ENCODE results near the gene MGAT4A.
A peak's percentile ranks its signal among the peaks of the same experiment; 100 is the strongest.

MGAT4A gene

GRCh38 chr2:98731041-98731893 lies at the start of gene MGAT4A:
Gene MGAT4A, minus strand, starts transcription at chr2:98731132. Its CDS starts 4,800 bp downstream, at chr2:98726332.
- DNase-seq: peak; percentile 51 to 84 (median 65)

- no peak for DNase-seq
Observed at GRCh38 chr2:98778741-98779483, 48.0 kb upstream of the MGAT4A start.

GRCh38 chr2:98778151-98778550 lies 47.2 kb upstream of the MGAT4A start:
- no peak for DNase-seq

GRCh38 chr2:98777710-98778109 lies 46.8 kb upstream of the MGAT4A start:
- DNase-seq: no peak

GRCh38 chr2:98777076-98777475 lies 46.1 kb upstream of the MGAT4A start:
- no peak for DNase-seq

- DNase-seq: no peak
Observed at GRCh38 chr2:98776136-98776535, 45.2 kb upstream of the MGAT4A start.

- no peak for DNase-seq
Observed at GRCh38 chr2:98775146-98775986, 44.4 kb upstream of the MGAT4A start.

- DNase-seq: no peak
Observed at GRCh38 chr2:98773907-98774306, 43.0 kb upstream of the MGAT4A start.

- DNase-seq: no peak
Observed at GRCh38 chr2:98773169-98773568, 42.2 kb upstream of the MGAT4A start.

GRCh38 chr2:98772536-98772935 lies 41.6 kb upstream of the MGAT4A start:
- no peak for DNase-seq

GRCh38 chr2:98771721-98772524 lies 41.0 kb upstream of the MGAT4A start:
- peak in 2 of 4 experiments; percentile 44 to 63 for DNase-seq

- DNase-seq: no peak
Observed at GRCh38 chr2:98771264-98771663, 40.3 kb upstream of the MGAT4A start.

GRCh38 chr2:98769784-98770183 lies 38.9 kb upstream of the MGAT4A start:
- no peak for DNase-seq

GRCh38 chr2:98769114-98769476 lies 38.2 kb upstream of the MGAT4A start:
- DNase-seq: no peak

GRCh38 chr2:98768384-98769113 lies 37.6 kb upstream of the MGAT4A start:
- DNase-seq: no peak

- no peak for DNase-seq
Observed at GRCh38 chr2:98764499-98764898, 33.6 kb upstream of the MGAT4A start.

GRCh38 chr2:98763209-98763951 lies 32.4 kb upstream of the MGAT4A start:
- no peak for DNase-seq

GRCh38 chr2:98761909-98762308 lies 31.0 kb upstream of the MGAT4A start:
- DNase-seq: no peak

- DNase-seq: peak in 3 of 4 experiments; percentile 32 to 55 (median 53)
Observed at GRCh38 chr2:98761267-98761781, 30.4 kb upstream of the MGAT4A start.

GRCh38 chr2:98759827-98760625 lies 29.1 kb upstream of the MGAT4A start:
- no peak for DNase-seq

Data from activated naive CD4-positive, alpha-beta T cell (primary cell).